HEK293 (cell line): ENCODE results near the gene PLIN4.

Experiments used
- IKZF3 ChIP-seq: fragments of 450-650 bp; IDR thresholded peaks from 2 replicates; pipeline ENCODE4 v1.5.0; 2018; ENCODE audit warnings: missing biosample characterization, mild to moderate bottlenecking, missing genetic modification characterization, moderate library complexity
- KLF16 ChIP-seq: fragments of 450-650 bp; formaldehyde crosslinking; IDR thresholded peaks from 2 replicates; pipeline ENCODE4 v1.5.1; 2017; ENCODE audit warnings: missing biosample characterization, missing genetic modification characterization
- KLF9 ChIP-seq: fragments of 450-650 bp; formaldehyde crosslinking; IDR thresholded peaks from 2 replicates; pipeline ENCODE4 v1.5.1; 2016; ENCODE audit warnings: missing biosample characterization, missing genetic modification characterization, low read depth
- MEIS1 ChIP-seq: sonication (generic); formaldehyde crosslinking; IDR thresholded peaks from 2 replicates; pipeline ENCODE4 v1.8.1; 2022; ENCODE audit warnings: missing genetic modification reagents, mild to moderate bottlenecking, borderline replicate concordance
- SALL2 ChIP-seq: fragments of 450-650 bp; formaldehyde crosslinking; IDR thresholded peaks from 2 replicates; pipeline ENCODE4 v1.5.0; 2017; ENCODE audit warnings: missing biosample characterization, mild to moderate bottlenecking, missing genetic modification characterization, borderline replicate concordance
- TSHZ1 ChIP-seq: fragments of 450-650 bp; formaldehyde crosslinking; IDR thresholded peaks from 2 replicates; pipeline ENCODE4 v1.5.1; 2016; ENCODE audit warnings: missing biosample characterization, missing genetic modification characterization, borderline replicate concordance
- YY2 ChIP-seq: fragments of 450-650 bp; formaldehyde crosslinking; IDR thresholded peaks from 2 replicates; pipeline ENCODE4 v1.5.1; 2016; ENCODE audit warnings: missing biosample characterization, missing genetic modification characterization
- ZBTB20 ChIP-seq: fragments of 450-650 bp; formaldehyde crosslinking; IDR thresholded peaks from 2 replicates; pipeline ENCODE4 v1.5.1; 2016; ENCODE audit warnings: missing biosample characterization, missing genetic modification characterization
- ZBTB21 ChIP-seq: fragments of 450-650 bp; formaldehyde crosslinking; IDR thresholded peaks from 2 replicates; pipeline ENCODE4 v1.5.1; 2017; ENCODE audit warnings: missing biosample characterization, missing genetic modification characterization
- ZNF174 ChIP-seq: fragments of 450-650 bp; formaldehyde crosslinking; IDR thresholded peaks from 2 replicates; pipeline ENCODE4 v1.5.0; 2017; ENCODE audit warnings: missing biosample characterization, mild to moderate bottlenecking, missing genetic modification characterization
- ZNF26 ChIP-seq: fragments of 450-650 bp; formaldehyde crosslinking; IDR thresholded peaks from 2 replicates; pipeline ENCODE4 v1.5.1; 2016; ENCODE audit warnings: missing biosample characterization, missing genetic modification characterization
- ZNF274 ChIP-seq, 2 experiments: fragments of 200-500 bp in 1 of 2; fragments of 450-650 bp in 1 of 2; sonication (Bioruptor generic) in 1 of 2; formaldehyde crosslinking in 1 of 2; IDR thresholded peaks; 2 replicates each; pipeline versions ENCODE4 v1.5.1 to v1.6.1; 2014 to 2016; ENCODE audit warnings: borderline replicate concordance in 1 of 2, inconsistent platforms in 1 of 2, low read length in 1 of 2, missing biosample characterization in 1 of 2, missing genetic modification characterization in 1 of 2
- ZNF302 ChIP-seq: fragments of 450-650 bp; formaldehyde crosslinking; IDR thresholded peaks from 2 replicates; pipeline ENCODE4 v1.5.1; 2016; ENCODE audit warnings: missing biosample characterization, missing genetic modification characterization, low read depth
- ZNF354C ChIP-seq: fragments of 450-650 bp; formaldehyde crosslinking; IDR thresholded peaks from 2 replicates; pipeline ENCODE4 v1.5.1; 2016; ENCODE audit warnings: missing biosample characterization, missing genetic modification characterization, low read depth, borderline replicate concordance
- ZNF426 ChIP-seq: fragments of 450-650 bp; formaldehyde crosslinking; IDR thresholded peaks from 2 replicates; pipeline ENCODE4 v1.5.1; 2017; ENCODE audit warnings: missing biosample characterization, missing genetic modification characterization, mild to moderate bottlenecking, inconsistent platforms, moderate library complexity
- ZNF518A ChIP-seq: fragments of 450-650 bp; formaldehyde crosslinking; conservative IDR thresholded peaks from 2 replicates; pipeline ENCODE4 v1.5.1; 2016; ENCODE audit warnings: low read depth, missing biosample characterization, missing genetic modification characterization
- ZNF555 ChIP-seq: fragments of 450-650 bp; formaldehyde crosslinking; conservative IDR thresholded peaks from 2 replicates; pipeline ENCODE4 v1.5.1; 2017; ENCODE audit warnings: missing biosample characterization, mild to moderate bottlenecking, missing genetic modification characterization, inconsistent platforms
- ZNF623 ChIP-seq: fragments of 450-650 bp; formaldehyde crosslinking; IDR thresholded peaks from 2 replicates; pipeline ENCODE4 v1.5.1; 2016; ENCODE audit warnings: missing biosample characterization, missing genetic modification characterization
- ZNF626 ChIP-seq: fragments of 450-650 bp; sonication (Bioruptor Pico); formaldehyde crosslinking; IDR thresholded peaks from 2 replicates; pipeline ENCODE4 v1.5.1; 2018; ENCODE audit warnings: missing biosample characterization, missing genetic modification characterization, inconsistent platforms
- ZNF785 ChIP-seq: fragments of 450-650 bp; formaldehyde crosslinking; IDR thresholded peaks from 2 replicates; pipeline ENCODE4 v1.5.1; 2016; ENCODE audit warnings: missing biosample characterization, missing genetic modification characterization
- ZNF843 ChIP-seq: fragments of 450-650 bp; formaldehyde crosslinking; IDR thresholded peaks from 2 replicates; pipeline ENCODE4 v1.5.1; 2016; ENCODE audit warnings: missing biosample characterization, missing genetic modification characterization
- ZSCAN5A ChIP-seq: fragments of 450-650 bp; formaldehyde crosslinking; IDR thresholded peaks from 2 replicates; pipeline ENCODE4 v1.5.1; 2016; ENCODE audit warnings: missing biosample characterization, missing genetic modification characterization
- TF ChIP-seq, protein P1 (sequence below): fragments of 450-650 bp; formaldehyde crosslinking; IDR thresholded peaks from 2 replicates; pipeline ENCODE4 v1.5.1; 2016; ENCODE audit warnings: missing biosample characterization, missing genetic modification characterization
- TF ChIP-seq, protein P2 (sequence below): fragments of 450-650 bp; formaldehyde crosslinking; IDR thresholded peaks from 2 replicates; pipeline ENCODE4 v1.5.1; 2016; ENCODE audit warnings: missing biosample characterization, missing genetic modification characterization

PLIN4 gene

DNA sequence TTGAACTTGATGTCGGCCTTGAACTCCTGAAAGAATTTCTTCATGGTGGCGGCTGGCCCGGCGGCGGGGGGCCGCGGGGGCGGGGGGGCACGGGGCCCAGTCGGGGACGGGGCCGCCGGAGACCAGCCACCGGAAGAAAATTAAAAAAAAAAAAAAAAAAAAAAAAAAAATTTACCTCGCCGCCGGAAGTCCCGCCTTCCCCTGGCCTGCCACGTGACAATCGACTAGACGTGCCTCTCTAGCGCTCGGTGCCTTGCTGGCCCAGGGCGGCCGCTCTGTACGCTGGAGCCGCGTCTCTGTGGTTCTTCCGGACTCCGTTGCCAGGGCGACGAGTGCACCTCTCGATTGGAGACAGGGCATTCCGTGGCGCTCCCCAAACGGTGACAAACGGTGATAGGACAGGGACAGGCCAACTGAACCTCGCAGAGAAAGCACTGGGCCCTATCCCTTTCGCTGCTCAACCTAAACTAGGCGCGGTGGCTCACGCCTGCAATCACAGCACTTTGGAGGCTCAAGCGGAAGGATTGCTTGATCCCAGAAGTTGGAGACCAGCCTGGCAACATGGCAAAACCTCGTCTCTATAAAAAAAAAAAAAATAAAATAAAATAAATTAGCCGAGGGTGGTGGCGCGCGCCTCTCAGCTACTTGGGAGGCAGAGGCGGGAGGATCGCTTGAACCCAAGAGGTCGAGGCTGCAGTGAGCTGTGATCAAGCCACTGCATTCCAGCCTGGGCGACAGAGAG, 60.5 kb downstream of the PLIN4 start, which contains the start of gene UBXN6 (continued):
- TF ChIP-seq ZNF274 (IDR thresholded peaks at IDR 0.05; ENCODE audit: low read length) (no peak), ZNF274 (tag by site-specific recombination; IDR thresholded peaks at IDR 0.05; ENCODE audit: borderline replicate concordance) (no peak), ZBTB21 (tag by site-specific recombination) (0 out of 2 replicates have a peak, but pooled peaks have one; percentile 18), ZNF426 (tag by site-specific recombination) (no peak), ZNF785 (tag by site-specific recombination) (no peak), ZNF26 (no peak), ZNF626 (no peak), IKZF3 (tag by site-specific recombination) (no peak), ZBTB20 (tag by site-specific recombination) (no peak), ZNF518A (tag by site-specific recombination) (peak; percentile 33), ZNF843 (tag by site-specific recombination) (peak; percentile 35; the same call in 1 of the 2 replicates), ZNF354C (tag by site-specific recombination) (no peak), ZNF555 (tag by site-specific recombination) (no peak), TSHZ1 (tag by site-specific recombination) (no peak), KLF16 (no peak), YY2 (tag by site-specific recombination) (no peak), KLF9 (tag by site-specific recombination) (0 out of 2 replicates have a peak, but pooled peaks have one; percentile 4), ZNF302 (no peak), ZSCAN5A (no peak), ZNF174 (tag by site-specific recombination) (no peak), SALL2 (tag by site-specific recombination) (no peak), ZNF623 (no peak), MEIS1 (CRISPR knock-in tag) (no peak)
- TF ChIP-seq, protein P1, sequence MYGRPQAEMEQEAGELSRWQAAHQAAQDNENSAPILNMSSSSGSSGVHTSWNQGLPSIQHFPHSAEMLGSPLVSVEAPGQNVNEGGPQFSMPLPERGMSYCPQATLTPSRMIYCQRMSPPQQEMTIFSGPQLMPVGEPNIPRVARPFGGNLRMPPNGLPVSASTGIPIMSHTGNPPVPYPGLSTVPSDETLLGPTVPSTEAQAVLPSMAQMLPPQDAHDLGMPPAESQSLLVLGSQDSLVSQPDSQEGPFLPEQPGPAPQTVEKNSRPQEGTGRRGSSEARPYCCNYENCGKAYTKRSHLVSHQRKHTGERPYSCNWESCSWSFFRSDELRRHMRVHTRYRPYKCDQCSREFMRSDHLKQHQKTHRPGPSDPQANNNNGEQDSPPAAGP, result peak; percentile 59; the same call in 1 of the 2 replicates
- TF ChIP-seq, protein P2, sequence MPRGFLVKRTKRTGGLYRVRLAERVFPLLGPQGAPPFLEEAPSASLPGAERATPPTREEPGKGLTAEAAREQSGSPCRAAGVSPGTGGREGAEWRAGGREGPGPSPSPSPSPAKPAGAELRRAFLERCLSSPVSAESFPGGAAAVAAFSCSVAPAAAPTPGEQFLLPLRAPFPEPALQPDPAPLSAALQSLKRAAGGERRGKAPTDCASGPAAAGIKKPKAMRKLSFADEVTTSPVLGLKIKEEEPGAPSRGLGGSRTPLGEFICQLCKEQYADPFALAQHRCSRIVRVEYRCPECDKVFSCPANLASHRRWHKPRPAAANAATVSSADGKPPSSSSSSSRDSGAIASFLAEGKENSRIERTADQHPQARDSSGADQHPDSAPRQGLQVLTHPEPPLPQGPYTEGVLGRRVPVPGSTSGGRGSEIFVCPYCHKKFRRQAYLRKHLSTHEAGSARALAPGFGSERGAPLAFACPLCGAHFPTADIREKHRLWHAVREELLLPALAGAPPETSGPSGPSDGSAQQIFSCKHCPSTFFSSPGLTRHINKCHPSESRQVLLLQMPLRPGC, result peak; percentile 35; the same call in 1 of the 2 replicates
